Left ventricle myocardium inferior (tissue), 1 donor: ENCODE data around the gene TOMM70. TPM values are rescaled to one million over a fixed set of nuclear protein-coding genes. Genes with fewer than 3 reads are reported as not detected.

Experiments used
- DNase-seq: peaks from one replicate; pipeline ENCODE4 v3.0.0-alpha.2; 2020
- H3K27ac ChIP-seq: fragments of 200-600 bp; replicated peaks from 2 replicates; pipeline ENCODE4 v1.8.0; 2021
- H3K27me3 ChIP-seq: fragments of 200-600 bp; 2 replicates; pipeline ENCODE4 v1.8.0; 2021; ENCODE audit warnings: low read depth
- H3K36me3 ChIP-seq: fragments of 200-600 bp; 2 replicates; pipeline ENCODE4 v1.8.0; 2021
- H3K4me1 ChIP-seq: fragments of 200-600 bp; 2 replicates; pipeline ENCODE4 v1.8.0; 2021
- H3K4me3 ChIP-seq: fragments of 200-600 bp; 2 replicates; pipeline ENCODE4 v1.8.0; 2021; ENCODE audit warnings: mild to moderate bottlenecking, moderate library complexity
- H3K9me3 ChIP-seq: fragments of 200-600 bp; replicated peaks from 2 replicates; pipeline ENCODE4 v1.8.0; 2021
- CTCF ChIP-seq: fragments of 200-600 bp; IDR thresholded peaks from 2 replicates; pipeline ENCODE4 v1.8.0; 2021; ENCODE audit warnings: antibody characterized with exemption, mild to moderate bottlenecking, borderline replicate concordance
- intact Hi-C: fragments of 100-400 bp; cut with micrococcal nuclease; formaldehyde crosslinking; loops from one replicate; pipeline ENCODE4 v1.11.0; 2022
- total RNA-seq: library from RNA; stranded (reverse); fragmentation: NEBNext Ultra II Directional; extraction: Animal tissue kit (Norgen Biotek cat#: 25700); gene quantifications from one replicate; pipeline ENCODE4 v1.2.1, GENCODE V29; 2021
- donor health status: DM: no; HTN: yes; CAD: no; lungs with severe emphysema.

TOMM70 gene
- total RNA-seq, 1 donor from 2014 or later: 65.4 TPM

GRCh38 chr3:100396967-100397366, 3.9 kb downstream of the TOMM70 start:
- DNase-seq: no peak
- peaks cover 84% of the 10 kb centered on the region for H3K4me1 ChIP-seq
- H3K27me3 ChIP-seq: no peaks in the 10 kb centered on the region
- no peak for TF ChIP-seq CTCF
- intact Hi-C loops: no loop called here
- peak overlapping the region; percentile 97 for H3K27ac ChIP-seq
- H3K36me3 ChIP-seq: no peaks in the 10 kb centered on the region
- no peaks in the 10 kb centered on the region for H3K9me3 ChIP-seq
- H3K4me3 ChIP-seq: no peak overlapping the region

- H3K4me1 ChIP-seq: peaks cover 93% of the 10 kb centered on the region
- DNase-seq: no peak
- intact Hi-C loops: no loop called here
- peak overlapping the region; percentile 97 for H3K27ac ChIP-seq
- TF ChIP-seq CTCF: no peak
- H3K36me3 ChIP-seq: no peaks in the 10 kb centered on the region
- H3K27me3 ChIP-seq: no peaks in the 10 kb centered on the region
- H3K9me3 ChIP-seq: no peaks in the 10 kb centered on the region
- no peak overlapping the region for H3K4me3 ChIP-seq
Measured at GRCh38 chr3:100395679-100396431, 5.0 kb downstream of the TOMM70 start.

- Histone ChIP-seq H3K4me1 (peaks cover 54% of the 10 kb centered on the region), H3K4me3 (no peak overlapping the region), H3K27ac (no peak overlapping the region), H3K27me3 (no peaks in the 10 kb centered on the region), H3K36me3 (peaks cover 28% of the 10 kb centered on the region), H3K9me3 (peaks cover 15% of the 10 kb centered on the region)
- intact Hi-C loops: no loop called here
- TF ChIP-seq CTCF: no peak
- no peak for DNase-seq
Measured at GRCh38 chr3:100389025-100389424, 11.9 kb downstream of the TOMM70 start.

- Histone ChIP-seq H3K27me3 (no peaks in the 10 kb centered on the region), H3K4me3 (peak overlapping the region; percentile 8), H3K36me3 (peaks cover 51% of the 10 kb centered on the region), H3K27ac (peak overlapping the region; percentile 62), H3K4me1 (peaks cover 39% of the 10 kb centered on the region), H3K9me3 (peaks cover 15% of the 10 kb centered on the region)
- TF ChIP-seq CTCF: no peak
- intact Hi-C loops: no loop called here
- no peak for DNase-seq
Measured at GRCh38 chr3:100386437-100387074, 14.3 kb downstream of the TOMM70 start.

GRCh38 chr3:100384733-100385525, 16.0 kb downstream of the TOMM70 start:
- Histone ChIP-seq H3K9me3 (peaks cover 15% of the 10 kb centered on the region), H3K4me1 (peaks cover 33% of the 10 kb centered on the region), H3K27ac (no peak overlapping the region), H3K4me3 (no peak overlapping the region), H3K27me3 (no peaks in the 10 kb centered on the region), H3K36me3 (peaks cover 68% of the 10 kb centered on the region)
- DNase-seq: no peak
- intact Hi-C loops: no loop called here
- TF ChIP-seq CTCF: no peak
